Ovary (tissue), 3 donors: ENCODE measurements around the gene PTMS.

Source experiments
- POLR2A ChIP-seq: fragments of 450-650 bp; IDR thresholded peaks from one replicate; pipeline ENCODE4 v1.6.1; 2017; ENCODE audit warnings: antibody characterized with exemption, mild to moderate bottlenecking, moderate library complexity
- TF ChIP-seq, protein P1 (sequence below), 3 donors: fragments of 450-650 bp in 2 of 3; fragments of 200-600 bp in 1 of 3; IDR thresholded peaks; one replicate each; pipeline versions ENCODE4 v1.5.1 to v1.8.0; 2016 to 2022; ENCODE audit warnings: antibody characterized with exemption in 3 of 3, mild to moderate bottlenecking in 1 of 3
- donor health status: DM: no; HTN: no; CAD: no.

DNA sequence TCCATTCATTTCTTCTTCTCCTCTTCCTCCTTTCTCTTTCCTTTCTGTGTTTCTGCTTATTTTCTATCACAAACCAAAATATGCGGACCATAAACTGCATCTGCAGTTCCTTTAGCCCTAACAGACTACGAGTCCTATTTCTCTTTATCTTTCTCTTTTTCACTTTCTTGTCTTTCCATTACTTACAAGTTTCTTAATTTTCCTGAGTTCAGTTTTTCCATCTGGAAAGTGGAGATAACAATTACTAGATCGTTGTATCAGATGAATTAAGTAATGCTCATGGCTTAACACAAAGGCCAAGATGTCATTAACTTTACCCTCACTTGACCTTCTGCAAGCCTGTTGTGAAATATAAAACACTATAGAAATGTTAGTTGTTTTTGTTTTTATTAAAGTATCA is 43.3 kb upstream of the PTMS start:
- no peak for TF ChIP-seq POLR2A
- TF ChIP-seq, protein P1, sequence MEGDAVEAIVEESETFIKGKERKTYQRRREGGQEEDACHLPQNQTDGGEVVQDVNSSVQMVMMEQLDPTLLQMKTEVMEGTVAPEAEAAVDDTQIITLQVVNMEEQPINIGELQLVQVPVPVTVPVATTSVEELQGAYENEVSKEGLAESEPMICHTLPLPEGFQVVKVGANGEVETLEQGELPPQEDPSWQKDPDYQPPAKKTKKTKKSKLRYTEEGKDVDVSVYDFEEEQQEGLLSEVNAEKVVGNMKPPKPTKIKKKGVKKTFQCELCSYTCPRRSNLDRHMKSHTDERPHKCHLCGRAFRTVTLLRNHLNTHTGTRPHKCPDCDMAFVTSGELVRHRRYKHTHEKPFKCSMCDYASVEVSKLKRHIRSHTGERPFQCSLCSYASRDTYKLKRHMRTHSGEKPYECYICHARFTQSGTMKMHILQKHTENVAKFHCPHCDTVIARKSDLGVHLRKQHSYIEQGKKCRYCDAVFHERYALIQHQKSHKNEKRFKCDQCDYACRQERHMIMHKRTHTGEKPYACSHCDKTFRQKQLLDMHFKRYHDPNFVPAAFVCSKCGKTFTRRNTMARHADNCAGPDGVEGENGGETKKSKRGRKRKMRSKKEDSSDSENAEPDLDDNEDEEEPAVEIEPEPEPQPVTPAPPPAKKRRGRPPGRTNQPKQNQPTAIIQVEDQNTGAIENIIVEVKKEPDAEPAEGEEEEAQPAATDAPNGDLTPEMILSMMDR (IDR thresholded peaks at IDR 0.05), result no peak
